OCI-LY7 (cell line): ENCODE measurements around the gene FRMPD4.

Experiments
- CTCF ChIP-seq: fragments of 200-600 bp; sonication (generic); conservative IDR thresholded peaks from 2 replicates; pipeline ENCODE4 v1.5.1; 2014; ENCODE audit warnings: mild to moderate bottlenecking, antibody characterized with exemption, low read length, moderate library complexity, mixed read lengths
- EZH2phosphoT487 ChIP-seq: fragments of 200-600 bp; sonication (generic); IDR thresholded peaks from 2 replicates; pipeline ENCODE4 v1.6.1; 2018; ENCODE audit warnings: low read depth, borderline replicate concordance, mild to moderate bottlenecking, mixed run types, antibody characterized with exemption, low read length, moderate library complexity, mixed read lengths

DNA sequence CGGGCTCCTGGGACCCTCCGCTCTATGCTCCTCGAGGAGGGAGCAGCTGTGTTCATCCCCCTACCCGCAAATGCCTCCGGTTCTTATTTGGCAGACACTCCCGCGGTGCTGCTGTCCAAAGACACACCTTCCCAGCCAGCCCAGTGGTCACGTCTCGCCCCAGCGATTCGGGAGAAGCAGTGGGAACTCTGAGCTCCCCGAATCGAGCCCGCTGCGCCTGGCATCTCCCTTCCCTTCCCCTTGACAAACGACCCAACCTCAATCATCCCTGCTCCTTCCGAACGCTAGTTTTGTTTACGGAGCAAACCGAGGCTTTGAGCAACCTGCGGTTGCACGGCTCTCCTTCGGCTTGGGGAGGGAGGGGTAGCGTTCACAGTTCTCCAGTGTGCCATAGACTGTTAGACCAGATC lies 317 bp upstream of the FRMPD4 start:
- TF ChIP-seq CTCF (no peak), EZH2phosphoT487 (no peak)
